HG03060 (cell line): ENCODE results near the gene PTPRK.
A peak's percentile ranks its signal among the peaks of the same experiment; 100 is the strongest.

Source experiments
- ATAC-seq: cut with Tn5 transposase; IDR thresholded peaks from one replicate; pipeline ENCODE4 v1.9.1; 2021; ENCODE audit warnings: low read depth, moderate number of reproducible peaks; ENCODE audit not compliant: unreplicated experiment

PTPRK gene

DNA sequence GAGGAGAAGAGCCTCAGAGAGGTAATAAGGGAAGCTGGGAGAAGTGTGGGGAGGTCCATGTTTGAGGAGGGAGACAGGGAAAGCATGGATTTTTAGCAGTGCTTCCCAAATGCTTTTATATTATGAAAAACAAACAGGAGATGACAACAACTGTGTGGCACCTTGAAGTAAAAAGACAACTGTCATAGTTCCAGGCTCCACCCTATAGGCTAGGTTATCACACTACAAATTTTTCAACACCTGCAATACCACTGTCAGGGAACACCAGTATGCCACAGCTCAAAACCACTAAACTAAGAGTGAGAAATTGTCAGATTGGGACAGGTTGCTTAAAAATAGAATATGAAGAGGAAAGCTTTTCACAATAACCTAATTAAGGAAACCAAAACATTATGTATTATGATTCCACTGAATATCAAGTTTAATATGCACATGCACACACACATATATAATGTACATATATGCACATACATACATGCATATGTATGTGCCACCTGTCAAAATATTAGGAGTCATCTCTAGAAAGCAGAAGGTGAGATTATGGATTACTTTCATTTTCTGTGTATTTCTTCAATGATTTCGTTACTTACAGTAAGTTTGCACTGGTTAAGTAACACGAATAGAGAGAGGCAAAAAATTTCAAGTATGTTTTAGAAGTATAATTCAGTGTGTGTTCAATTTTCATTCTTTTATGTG lies 261.2 kb downstream of the PTPRK start:
- peak; percentile 89 for ATAC-seq

DNA sequence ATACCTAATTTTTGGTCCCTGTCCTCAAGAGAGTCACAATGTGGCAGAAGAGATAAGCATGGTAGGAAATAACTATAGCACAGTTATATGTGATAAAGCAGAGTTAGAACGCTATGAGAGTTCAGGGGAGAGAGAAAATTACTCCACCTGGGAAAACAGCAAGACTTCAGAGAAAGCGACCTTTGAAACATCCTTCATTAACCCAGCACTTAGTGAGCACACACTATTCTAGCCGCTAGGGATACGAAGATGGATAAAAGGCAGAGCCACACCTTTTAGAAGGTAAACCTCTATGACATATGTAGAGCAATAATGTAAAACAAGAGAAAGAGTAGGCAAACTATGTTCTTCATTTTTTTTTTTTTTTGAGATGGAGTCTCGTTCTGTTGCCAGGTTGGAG lies 264.3 kb downstream of the PTPRK start:
- no peak for ATAC-seq

DNA sequence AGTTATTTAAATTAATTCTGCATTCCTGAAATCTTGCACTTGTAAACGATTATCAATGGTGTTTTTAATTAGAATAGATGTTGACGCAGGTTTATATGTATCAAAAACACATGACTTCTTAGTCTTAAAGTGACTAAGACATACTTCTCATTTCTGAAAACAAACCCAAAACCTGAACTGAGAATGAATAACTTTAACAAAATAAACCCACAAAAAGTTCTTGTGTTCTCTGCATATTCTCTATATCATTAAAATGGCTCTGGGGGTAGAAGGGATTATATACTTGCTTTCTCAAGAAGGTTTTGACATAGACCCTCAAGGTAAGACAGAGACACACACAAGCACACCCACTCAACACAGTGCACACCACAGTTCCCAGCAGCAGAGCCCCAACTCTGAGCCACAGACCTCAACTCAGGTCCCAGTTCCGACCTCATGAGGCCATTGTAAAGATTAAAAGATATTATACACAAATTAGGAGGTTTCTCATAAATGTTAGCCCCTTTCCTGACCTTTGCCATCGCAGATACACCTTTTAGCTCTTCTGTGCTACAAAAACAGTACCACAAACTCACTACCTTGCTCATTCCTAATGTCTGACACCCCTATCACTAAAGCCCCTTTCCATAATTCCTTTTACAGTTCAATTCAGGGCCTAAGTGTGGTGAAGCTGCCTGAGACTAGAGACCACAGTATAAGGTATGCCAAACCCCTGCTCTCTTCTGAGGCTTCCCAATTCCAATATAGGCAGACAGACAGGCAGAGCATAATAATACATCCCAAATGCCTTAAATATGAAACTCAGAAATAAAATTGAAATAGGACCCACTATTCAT lies 267.8 kb downstream of the PTPRK start:
- ATAC-seq = no peak

GRCh38 chr6:128251445-128252340 lies 268.7 kb downstream of the PTPRK start:
- ATAC-seq = no peak

- no peak for ATAC-seq
These were observed 269.9 kb downstream of the PTPRK start for GRCh38 chr6:128250370-128251070.

DNA sequence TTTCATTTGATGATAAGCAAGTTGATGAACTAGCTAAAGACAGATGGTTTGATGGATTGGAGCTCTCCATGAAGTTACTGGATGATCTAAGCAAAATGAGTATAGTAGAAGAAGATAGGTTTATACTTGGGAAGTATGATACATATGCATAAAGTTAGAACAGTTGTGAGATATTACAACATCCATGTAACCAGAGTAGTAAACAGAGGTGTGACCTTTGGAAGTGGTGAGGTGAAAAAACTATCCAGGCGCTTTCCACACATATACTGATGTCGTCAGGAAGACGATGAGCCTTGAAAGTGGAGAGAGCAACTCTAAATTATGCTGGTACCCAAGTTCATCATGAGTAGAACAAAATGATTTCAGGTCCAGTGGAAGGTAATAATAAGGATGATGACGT lies 271.0 kb downstream of the PTPRK start:
- ATAC-seq = no peak

DNA sequence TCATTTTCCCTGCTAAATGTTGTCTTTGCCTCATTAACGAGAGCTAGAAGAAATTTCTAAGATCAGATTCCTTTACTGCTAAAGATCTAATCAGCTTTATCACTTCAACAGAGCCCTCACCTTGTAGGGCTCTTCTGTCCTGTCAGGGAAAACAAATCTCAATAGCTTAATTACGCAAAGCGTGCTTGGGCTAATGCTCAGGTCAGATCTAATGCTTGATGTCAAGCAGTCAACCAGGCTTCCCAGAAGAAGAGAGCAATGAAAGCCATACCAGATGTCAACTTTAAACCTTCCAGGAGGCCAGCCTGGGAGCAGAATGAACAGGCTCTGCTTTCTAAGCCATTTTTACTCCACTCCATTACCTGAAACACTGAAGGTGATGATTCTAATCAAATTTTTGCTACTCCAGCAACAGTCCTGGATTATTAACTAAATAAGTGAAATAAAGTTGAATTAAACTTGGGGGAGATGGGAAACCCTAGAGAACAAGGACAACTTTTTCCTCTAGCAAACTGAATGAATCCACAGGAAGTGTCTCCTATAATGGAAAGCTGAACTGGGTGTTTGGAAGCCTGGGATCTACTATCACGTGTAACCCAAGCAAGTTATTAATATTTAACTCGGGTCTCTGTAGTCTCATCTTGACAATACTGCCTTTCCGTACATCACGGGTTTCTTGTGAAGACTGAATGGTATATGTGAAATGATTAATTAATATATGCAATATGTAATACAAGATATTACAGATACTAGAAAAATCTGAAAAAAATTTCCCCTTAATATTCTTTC lies 273.7 kb downstream of the PTPRK start:
- no peak for ATAC-seq

- ATAC-seq = no peak
These were observed 275.5 kb downstream of the PTPRK start for GRCh38 chr6:128244751-128245405.

DNA sequence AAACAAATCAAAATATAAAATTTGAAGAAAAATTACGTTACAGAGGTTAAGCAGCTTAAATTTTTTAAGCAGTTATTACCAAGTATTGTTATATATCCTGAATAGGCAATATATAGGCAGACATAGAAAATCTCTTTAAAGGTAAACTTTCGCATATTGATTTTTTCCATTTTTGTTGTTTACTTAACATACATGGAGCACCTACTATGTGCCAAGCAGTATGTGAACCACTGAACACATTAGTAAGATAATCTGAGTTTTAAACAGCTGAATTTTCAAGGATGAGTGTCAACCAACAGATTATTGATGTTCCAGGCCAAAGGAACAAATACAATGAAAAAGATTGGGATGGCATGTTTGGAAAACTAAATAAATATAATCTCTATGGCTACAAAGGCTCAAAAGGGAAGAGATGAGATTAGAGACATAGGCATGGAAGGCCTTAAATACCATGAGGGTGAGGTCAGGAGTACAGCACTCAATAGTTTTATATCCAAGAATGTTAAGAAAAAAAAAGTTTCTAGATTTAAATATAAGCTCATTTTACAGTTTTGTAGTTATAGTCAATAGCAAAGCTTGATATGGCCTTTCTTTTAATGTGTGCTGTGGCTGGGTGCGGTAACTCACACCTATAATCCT lies 277.5 kb downstream of the PTPRK start:
- ATAC-seq = no peak

DNA sequence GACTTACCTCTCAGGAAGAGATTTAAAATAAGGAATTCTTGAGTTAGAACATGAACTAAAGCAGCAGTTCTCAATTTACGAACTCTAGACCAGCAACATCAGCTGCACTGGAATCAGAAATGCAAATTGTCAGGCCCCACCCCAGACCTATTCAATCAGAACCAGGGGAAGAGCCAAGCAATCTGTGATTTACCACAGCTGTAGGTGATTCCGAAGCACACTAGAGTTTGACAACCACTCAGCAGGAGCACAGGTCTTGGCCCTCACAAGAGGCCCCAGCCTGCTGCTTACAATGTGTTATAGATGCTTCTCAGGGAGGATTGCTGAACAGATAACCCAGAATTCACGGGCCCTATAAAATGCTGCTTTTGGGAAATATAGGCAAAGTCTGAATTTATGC lies 279.2 kb downstream of the PTPRK start:
- no peak for ATAC-seq

GRCh38 chr6:128240024-128240428 lies 280.4 kb downstream of the PTPRK start:
- no peak for ATAC-seq

GRCh38 chr6:128239146-128239545 lies 281.3 kb downstream of the PTPRK start:
- no peak for ATAC-seq

DNA sequence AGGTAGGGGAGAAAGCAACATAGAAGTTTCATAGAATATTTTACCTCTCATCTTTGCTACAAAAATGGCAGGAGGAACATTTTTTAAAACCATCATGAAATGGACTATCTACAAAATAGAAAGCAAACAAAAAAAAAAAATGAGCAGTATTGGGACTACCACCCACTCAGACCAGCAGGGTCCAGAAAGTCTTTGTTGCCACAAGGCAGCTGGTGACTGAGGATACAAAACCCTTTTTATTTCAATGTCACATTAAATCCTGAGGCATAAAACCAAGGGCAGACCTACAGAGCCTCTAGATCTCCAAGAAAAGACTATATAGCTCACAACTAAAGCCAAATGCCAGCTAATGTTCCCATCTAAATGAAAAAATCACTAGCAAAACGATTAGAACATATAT lies 282.2 kb downstream of the PTPRK start:
- no peak for ATAC-seq

- no peak for ATAC-seq
These were observed 284.8 kb downstream of the PTPRK start for GRCh38 chr6:128235556-128235955.

GRCh38 chr6:128233531-128233930 lies 286.9 kb downstream of the PTPRK start:
- ATAC-seq = no peak

- ATAC-seq = no peak
These were observed 290.0 kb downstream of the PTPRK start for GRCh38 chr6:128230267-128230989.

GRCh38 chr6:128225612-128226011 lies 294.8 kb downstream of the PTPRK start:
- no peak for ATAC-seq

- no peak for ATAC-seq
These were observed 303.5 kb downstream of the PTPRK start for GRCh38 chr6:128216917-128217316.
